GM06990 (cell line): ENCODE results near the gene SMIM22.

Experiments
- DNase-seq: peaks from one replicate; pipeline ENCODE4 v3.0.0-alpha.2; 2011; ENCODE audit not compliant: insufficient read length; ENCODE audit errors: extremely low read depth
- H3K27me3 ChIP-seq: replicated peaks from 2 replicates; pipeline ENCODE4 v1.6.0; 2011; ENCODE audit warnings: low read length; ENCODE audit not compliant: control insufficient read depth, insufficient read depth
- H3K36me3 ChIP-seq: 2 replicates; pipeline ENCODE4 v1.5.1; 2011; ENCODE audit warnings: low read length; ENCODE audit not compliant: control insufficient read depth, insufficient read depth
- H3K4me3 ChIP-seq: replicated peaks from 2 replicates; pipeline ENCODE4 v1.5.1; 2011; ENCODE audit warnings: low read depth, mild to moderate bottlenecking, control low read depth, low read length
- TF ChIP-seq, protein P1 (sequence below): IDR thresholded peaks from 2 replicates; pipeline ENCODE4 v1.5.1; 2011; ENCODE audit warnings: low read length, control low read depth, mild to moderate bottlenecking, inconsistent platforms; ENCODE audit not compliant: insufficient read depth, poor library complexity, severe bottlenecking

SMIM22 gene

DNA sequence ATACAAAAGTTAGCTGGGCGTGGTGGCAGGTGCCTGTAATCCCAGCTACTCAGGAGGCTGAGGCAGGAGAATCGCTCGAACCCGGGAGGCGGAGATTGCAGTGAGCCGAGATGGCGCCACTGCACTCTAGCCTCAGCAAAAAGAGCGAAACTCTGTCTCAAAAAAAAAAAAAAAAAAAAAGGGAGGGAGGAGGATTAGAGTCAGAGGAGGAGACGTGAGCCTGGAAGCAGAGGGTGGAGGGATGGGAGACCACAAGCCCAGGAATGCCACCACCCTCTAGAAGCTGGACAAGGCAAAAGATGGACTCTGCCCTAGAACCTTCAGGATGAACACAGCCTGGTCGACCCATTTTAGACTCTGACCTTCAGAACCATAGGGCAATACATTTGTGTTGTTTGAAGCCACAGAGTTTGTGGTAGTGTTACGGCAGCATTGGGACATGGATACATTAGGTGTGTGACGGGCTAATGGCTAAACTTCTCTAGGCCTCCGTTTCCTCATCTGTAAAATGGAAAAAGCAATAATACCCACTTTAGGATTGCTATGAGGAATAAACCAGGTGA, 2.1 kb upstream of the SMIM22 start:
- TF ChIP-seq, protein P1, sequence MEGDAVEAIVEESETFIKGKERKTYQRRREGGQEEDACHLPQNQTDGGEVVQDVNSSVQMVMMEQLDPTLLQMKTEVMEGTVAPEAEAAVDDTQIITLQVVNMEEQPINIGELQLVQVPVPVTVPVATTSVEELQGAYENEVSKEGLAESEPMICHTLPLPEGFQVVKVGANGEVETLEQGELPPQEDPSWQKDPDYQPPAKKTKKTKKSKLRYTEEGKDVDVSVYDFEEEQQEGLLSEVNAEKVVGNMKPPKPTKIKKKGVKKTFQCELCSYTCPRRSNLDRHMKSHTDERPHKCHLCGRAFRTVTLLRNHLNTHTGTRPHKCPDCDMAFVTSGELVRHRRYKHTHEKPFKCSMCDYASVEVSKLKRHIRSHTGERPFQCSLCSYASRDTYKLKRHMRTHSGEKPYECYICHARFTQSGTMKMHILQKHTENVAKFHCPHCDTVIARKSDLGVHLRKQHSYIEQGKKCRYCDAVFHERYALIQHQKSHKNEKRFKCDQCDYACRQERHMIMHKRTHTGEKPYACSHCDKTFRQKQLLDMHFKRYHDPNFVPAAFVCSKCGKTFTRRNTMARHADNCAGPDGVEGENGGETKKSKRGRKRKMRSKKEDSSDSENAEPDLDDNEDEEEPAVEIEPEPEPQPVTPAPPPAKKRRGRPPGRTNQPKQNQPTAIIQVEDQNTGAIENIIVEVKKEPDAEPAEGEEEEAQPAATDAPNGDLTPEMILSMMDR, result no peak
- H3K36me3 ChIP-seq, result no peaks in the 10 kb centered on the region
- H3K27me3 ChIP-seq, result no peaks in the 10 kb centered on the region
- no peak for DNase-seq
- H3K4me3 ChIP-seq, result no peak overlapping the region

DNA sequence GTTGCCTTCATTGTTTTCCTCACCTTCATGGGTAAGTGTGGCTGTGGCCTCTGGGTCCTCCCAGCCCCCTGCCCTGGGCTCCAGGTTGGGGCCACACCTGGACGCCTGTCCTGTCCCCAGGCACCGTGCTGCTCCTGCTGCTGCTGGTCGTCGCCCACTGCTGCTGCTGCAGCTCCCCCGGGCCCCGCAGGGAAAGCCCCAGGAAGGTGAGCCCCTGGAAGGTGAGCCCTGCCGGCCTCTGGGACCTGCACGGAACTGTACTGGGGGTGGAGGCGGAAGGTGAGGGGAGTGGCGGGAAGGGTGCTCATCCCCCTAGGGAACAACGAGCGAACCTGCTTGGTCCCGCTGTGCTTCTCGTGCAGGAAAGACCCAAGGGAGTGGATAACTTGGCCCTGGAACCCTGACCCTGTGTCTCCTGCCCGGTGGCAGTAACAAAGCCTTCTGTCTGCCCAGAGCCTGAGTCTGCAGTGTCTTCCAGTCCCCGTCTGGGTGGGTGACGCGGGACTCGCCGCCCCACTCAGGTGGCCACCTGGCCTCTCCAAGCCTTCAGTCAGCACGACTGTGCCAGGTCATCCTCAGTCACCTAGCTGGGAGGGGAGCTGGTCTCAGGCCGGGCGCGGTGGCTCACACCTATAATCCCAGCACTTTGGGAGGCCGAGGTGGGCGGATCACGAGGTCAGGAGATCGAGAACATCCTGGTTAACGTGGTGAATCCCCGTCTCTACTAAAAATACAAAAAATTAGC, 831 bp downstream of the SMIM22 start:
- no peaks in the 10 kb centered on the region for H3K27me3 ChIP-seq
- DNase-seq, result no peak

DNA sequence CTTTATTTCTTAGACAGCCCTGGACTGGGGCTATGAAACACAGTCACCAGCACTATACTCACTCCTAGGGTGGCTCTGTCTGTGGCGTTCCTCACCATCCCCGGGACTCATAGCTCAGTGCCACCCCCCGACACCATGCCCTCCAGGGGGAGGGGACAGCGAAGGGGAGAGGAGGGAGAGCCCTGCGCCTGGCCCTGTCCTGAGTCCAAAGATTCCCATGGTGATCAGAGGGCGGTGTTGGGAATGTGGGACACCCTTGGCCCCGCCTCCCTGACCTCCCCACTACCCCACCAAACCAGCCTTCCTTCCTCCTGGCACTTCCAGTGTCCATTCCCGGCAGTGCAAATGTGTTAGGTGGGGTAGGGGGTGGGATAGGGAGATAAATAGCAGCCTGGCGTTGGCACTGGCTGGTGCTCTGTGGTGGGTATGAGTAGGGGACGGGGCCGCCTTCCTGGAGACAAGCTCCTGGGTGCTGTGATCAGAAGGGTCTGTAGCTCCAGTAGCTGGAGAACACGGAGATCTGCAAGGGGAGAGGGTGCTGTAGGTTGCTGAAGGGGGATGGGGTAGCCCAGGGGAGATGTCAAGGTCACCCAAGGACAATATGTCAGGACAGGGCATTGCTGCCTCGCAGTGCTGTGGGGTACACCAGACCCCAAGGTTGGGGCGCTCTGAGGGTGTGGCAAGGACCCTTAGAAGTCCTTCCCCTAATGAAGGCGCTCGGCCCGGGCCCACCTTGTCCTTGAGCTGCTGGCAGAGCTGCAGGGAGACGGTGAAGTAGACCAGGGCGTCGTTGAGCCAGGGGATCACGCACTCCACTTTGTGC, 2.0 kb downstream of the SMIM22 start:
- no peaks in the 10 kb centered on the region; the same call in 1 of the 2 replicates for H3K36me3 ChIP-seq
- TF ChIP-seq, protein P1, result no peak
- no peaks in the 10 kb centered on the region for H3K27me3 ChIP-seq

More for the DNA sequence above, 831 bp downstream of the SMIM22 start:
- no peaks in the 10 kb centered on the region; the same call in 1 of the 2 replicates for H3K36me3 ChIP-seq
- H3K4me3 ChIP-seq, result no peak overlapping the region
- TF ChIP-seq, protein P1, result no peak

DNA sequence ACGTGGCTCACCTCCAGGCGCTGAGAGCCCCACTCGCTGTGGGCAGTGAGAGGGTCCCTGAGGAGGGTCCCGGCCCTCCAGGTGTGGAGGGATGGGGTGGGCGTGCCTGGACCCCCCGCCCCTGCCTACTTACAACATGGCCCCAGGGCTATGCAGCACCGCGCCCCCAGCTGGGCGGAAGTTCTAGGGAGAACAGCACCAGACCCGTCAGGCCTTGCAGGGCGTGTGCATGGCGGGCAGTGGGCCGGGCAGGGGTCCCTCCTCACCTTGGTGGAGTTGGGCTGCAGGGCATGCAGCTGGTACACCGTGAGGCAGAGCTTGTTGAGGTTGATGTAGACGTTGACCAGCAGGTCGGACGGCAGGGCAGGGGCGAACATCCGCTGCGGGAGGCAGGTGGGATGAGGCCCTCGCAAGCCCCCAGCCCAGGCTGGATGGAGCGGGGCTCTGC, 2.7 kb downstream of the SMIM22 start:
- Histone ChIP-seq H3K36me3 (no peaks in the 10 kb centered on the region; the same call in 1 of the 2 replicates), H3K4me3 (no peak overlapping the region), H3K27me3 (no peaks in the 10 kb centered on the region)
- TF ChIP-seq, protein P1, result no peak
- DNase-seq, result no peak

More for the DNA sequence above, 2.0 kb downstream of the SMIM22 start:
- H3K4me3 ChIP-seq, result no peak overlapping the region
- DNase-seq, result no peak

DNA sequence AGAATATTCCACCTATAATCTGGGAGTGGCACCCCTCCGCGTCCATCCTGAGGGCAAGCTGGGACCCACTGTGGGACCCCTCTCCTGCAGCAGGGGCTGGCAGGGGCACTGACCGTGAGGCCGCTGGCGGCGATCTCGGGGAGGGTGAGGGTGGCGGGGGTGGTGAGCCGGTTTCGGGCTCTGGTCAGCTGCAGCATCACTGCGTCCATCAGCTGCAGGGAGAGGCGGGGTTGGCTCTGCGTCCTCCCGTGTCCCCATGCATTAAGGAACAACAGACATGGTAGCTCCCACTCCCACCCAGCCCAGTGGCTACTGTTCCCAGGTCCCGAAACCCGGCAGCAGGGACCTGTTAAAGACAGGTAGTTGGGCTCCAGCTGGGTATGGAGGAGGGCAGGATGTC, 3.3 kb downstream of the SMIM22 start:
- Histone ChIP-seq H3K36me3 (no peaks in the 10 kb centered on the region; the same call in 1 of the 2 replicates), H3K27me3 (no peaks in the 10 kb centered on the region), H3K4me3 (no peak overlapping the region)
- TF ChIP-seq, protein P1, result no peak
- no peak for DNase-seq
